Umbilical cord (tissue), 2 donors: ENCODE data around the gene CYSRT1. TPM values are rescaled to one million over a fixed set of nuclear protein-coding genes. Genes with fewer than 3 reads are reported as not detected.
"Not testable (repeated sequence)": the region's sequence is repeated elsewhere in the genome, so short reads cannot be mapped to it uniquely, and the experiment has no call there.

ENCODE experiments used
- DNase-seq: peaks from one replicate; pipeline ENCODE4 v3.0.0-alpha.2; 2015; ENCODE audit warnings: low spot score
- total RNA-seq: library from RNA; depleted of rRNA; stranded (reverse); fragments of >200 nt; gene quantifications from one replicate; pipeline ENCODE4 v1.2.3, GENCODE V29; 2014; ENCODE audit warnings: low replicate concordance; ENCODE audit not compliant: insufficient read depth

The CYSRT1 gene
- total RNA-seq, 1 donor from 2014 or later, result 0.96 TPM

DNA sequence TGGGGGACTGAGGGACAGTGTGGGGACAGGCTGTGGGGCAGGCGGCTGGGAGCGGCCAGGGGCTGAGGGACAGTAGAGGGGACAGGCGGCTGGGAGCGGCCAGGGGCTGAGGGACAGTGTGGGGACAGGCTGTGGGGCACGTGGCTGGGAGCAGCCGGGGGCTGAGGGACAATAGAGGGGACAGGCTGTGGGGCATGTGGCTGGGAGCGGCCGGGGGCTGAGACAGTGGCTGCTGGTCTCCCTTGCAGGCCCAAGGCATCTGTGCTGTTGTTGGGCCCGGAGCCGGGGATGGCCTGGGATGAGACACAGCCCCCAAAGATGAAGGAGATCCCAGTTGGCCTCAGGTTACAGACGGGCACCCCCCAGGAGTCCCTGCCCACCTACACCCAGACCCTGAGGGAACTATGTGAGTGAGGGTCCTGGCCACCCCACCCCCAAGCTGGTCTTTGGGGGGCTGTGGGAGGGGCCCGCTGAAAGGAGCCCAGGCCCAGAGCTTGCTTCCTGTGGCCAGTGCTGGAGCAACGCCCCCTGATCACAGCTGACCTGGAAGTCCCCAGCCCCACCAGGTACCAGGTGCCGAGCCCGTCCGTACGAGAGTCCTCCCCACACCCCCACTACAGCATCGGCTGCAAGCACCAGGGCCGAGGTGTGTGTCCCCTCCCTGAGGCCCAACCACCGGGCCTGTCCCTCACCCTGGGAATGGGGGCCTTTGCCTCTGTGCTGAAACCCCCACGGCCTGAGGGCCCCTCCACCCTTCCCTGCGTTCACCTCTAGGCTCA is 26.7 kb downstream of the CYSRT1 start:
- no peak for DNase-seq

DNA sequence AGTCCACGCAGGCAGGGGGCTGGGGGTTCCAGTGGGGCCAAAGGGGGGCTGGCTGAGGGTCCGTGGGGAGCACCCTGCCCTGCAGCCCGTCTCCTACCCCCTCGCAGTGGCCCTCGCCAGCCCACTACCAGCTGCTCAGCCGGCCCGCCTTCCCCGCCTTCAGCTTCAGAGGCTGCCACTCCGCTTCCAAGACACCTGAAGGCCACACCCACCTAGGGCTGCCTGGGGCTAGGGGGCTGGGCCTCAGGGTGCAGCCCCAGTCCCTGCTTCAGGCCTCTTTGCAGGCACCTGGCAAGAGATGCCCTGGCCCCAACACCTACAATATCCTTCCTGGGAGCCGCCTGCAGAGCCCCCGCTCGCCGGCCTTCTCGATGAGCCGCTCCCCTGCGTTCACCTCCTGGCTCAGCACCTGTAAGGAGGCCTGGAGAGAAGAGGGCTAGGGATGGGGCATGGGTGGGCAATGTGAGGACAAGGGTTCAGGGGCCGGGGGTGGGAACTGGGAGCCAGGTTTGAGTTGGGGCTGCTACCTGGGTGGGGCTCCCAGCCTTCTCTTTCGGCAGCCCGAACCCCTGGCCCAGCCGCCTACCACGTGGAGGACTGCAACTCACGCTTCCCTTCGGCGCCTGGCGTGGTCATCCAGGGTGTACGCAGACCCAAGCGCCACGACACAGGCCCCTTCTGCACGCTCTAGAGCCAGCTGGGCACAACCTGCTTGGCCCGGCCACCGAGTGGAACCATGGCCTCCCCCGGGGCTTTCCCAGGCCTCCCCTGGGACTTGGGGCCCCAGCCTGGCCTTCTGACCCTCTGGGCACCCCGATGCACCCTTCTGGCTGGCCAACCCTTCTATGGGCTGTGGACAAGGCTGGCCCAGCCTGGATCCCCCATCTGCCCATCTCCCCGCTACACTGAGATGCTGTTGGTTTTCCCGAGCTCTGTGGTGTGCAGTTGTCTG is 27.9 kb downstream of the CYSRT1 start:
- DNase-seq, result no peak

DNA sequence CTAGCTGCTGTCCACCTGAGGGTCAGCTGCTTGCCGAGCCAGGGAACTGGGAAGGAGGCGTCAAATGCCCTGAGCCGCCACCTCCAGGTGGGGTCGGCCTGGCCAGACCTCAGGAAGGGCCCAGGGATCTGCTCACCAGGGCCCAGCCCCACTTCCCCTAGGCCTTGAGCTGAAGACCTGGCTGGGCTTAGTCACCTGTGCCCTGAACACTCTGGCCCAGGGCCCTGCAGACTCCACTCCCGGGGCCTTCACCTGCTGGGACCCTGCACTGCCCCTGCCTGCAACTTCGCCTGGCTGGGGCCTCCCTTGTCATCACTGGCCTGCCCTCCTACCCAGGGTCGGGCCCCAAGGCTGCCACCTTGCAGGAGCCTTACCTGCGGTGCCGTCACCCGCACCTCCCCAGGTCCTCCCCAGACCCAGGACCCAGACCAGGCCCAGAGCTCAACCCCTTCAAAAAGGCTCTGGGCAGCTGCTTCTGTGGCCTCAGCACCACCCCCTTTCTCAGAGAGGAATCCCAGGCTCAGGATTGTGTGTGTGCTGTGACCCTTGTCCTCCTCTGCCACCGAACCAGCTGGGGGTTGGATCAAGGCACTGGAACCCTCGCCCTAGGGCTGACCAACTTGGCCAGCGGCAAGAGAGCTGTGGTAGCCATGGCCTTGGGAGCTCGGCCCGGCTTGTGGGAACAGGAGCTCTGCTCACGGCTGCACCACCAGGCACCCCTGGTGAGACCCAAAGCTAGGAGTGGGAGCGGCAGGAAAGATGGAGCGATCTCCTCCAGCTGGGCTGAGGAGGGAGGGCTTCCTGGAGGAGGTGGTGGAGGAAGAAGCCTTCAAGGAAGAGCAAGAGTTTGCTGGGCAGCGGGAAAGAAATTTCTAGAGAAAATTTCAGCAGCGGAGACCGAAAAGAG is 29.0 kb downstream of the CYSRT1 start:
- no peak for DNase-seq

DNA sequence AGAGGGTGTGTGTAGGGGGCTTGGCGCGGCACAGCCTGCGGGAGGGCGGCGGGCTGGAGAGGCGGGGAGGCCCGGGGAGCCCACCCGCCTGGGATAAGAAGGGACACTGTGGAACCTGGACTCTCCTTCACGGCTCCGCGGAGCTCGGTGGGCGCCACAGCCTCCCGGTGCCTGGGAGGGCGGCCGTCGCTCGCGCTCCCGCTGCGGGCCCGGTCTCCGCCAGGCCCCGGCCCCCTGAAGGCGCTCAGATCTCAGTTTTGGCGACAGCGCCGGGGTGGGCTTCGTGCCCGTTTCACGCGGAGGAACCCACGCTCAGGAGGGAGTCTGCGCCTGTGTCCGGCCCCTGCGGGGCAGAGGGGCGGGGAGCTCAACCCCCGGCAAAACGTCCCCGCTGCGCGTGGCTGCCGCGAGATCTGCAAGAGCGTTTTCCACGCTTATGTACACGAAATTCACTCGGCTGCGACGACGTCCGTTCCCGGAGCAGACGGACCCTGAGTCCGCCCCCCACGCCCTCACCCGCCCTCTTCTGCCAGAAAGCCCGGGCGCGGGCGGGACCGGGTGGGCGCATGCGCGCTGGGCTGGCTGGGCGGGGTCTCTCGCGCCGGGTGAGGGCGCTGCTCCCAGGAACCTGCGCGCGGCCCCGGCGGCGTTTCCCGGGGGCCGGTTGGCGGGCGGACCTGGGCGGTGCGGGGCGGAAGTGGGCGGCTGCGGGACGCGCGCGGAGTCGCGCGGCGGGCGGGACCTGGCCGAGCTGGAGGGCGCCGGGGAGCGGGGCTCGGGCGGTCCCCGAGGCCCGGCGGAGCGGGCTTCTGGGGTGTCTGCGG is 29.9 kb downstream of the CYSRT1 start, which contains the start of gene NELFB:
TSS of gene NELFB (plus strand) at position 704 of the 824 bp plus-strand sequence.
- peak; percentile 93 for DNase-seq

DNA sequence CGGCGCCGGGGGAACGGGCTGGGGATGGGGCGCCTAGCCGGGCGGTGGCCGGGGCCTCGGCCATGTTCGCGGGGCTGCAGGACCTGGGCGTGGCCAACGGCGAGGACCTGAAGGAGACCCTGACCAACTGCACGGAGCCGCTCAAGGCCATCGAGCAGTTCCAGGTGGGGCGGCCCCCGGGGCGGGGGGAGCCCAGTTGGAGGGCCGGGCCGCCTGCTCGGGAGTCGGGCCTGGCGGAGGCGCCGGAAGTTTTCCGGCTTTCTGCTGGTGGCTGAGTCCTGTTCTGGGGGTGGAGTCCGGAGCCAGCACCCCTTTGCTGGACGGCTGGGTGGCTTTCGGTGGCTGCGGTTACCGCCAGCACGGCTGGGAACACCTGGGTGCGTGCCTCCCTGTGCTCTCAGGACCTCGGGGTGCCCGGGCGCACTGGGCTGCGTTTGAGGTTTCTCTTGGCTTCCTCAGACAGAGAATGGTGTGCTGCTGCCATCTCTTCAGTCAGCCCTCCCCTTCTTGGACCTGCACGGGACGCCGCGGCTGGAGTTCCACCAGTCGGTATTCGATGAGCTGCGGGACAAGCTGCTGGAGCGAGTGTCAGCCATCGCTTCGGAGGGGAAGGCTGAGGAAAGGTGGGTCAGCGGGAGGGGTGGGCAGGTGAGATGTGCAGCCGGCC is 30.6 kb downstream of the CYSRT1 start:
- no peak for DNase-seq

DNA sequence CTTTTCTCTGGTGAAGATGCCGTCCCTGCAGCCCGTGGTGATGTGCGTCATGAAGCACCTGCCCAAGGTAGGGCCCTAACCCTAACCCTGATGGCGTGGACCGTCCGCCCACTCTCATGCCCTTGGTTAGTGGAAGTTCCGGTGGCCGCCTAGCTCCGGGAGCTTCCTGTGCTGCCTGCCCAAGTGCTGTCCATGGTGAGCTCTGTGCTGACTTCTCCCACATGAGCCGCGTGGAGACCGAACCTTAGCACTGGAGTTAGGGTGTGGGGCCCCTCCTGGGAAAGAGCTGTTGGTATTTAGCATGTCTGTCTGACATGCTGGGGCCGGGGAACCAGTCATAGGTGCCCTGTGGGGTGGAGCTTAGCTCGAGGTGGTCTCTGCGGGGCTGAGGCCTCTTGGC is 31.4 kb downstream of the CYSRT1 start:
- DNase-seq, result no peak

DNA sequence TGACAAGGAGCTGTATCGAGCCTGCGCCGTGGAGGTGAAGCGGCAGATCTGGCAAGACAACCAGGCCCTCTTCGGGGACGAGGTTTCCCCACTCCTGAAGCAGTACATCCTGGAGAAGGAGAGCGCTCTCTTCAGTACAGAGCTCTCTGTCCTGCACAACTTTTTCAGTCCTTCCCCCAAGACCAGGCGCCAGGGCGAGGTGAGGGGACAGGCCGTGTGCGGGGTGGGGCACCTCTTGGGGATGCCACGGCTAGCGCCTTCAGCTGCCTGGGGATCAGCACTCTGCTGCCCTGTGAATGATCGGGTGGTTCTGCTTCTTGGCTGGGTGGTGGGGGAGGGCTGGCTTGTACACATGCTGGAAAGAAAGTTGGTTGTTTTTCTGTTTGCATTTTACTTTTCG is 31.9 kb downstream of the CYSRT1 start:
- no peak for DNase-seq

DNA sequence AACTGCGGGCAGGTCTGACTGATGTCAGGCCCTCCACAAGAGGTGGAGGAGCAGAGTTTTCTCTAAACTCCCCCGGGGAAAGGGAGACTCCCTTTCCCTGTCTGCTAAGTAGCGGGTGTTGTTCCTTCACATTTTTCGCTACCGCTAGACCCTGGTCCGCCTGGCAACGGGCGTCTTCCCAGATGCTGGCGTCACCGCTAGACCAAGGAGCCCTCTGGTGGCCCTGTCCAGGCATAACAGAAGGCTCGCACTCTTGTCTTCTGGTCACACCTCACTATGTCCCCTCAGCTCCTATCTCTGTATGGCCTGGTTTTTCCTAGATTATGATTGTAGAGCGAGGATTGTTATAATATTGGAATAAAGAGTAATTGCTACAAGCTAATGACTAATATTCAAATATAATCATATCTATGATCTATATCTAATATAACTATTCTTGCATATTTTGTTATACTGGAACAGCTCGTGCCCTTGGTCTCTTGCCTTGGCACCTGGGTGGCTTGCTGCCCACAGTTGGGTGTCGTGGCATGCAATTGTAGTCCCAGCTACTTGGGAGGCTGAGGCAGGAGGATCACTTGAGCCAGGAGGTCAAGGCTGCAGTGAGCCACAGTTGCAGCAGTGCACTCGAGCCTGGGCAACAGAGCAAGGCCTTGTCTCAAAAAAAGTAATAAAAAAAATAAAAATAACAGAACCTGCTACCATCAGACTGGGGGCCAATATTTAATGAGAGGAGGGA is 37.4 kb downstream of the CYSRT1 start:
- DNase-seq, result not testable (repeated sequence)

DNA sequence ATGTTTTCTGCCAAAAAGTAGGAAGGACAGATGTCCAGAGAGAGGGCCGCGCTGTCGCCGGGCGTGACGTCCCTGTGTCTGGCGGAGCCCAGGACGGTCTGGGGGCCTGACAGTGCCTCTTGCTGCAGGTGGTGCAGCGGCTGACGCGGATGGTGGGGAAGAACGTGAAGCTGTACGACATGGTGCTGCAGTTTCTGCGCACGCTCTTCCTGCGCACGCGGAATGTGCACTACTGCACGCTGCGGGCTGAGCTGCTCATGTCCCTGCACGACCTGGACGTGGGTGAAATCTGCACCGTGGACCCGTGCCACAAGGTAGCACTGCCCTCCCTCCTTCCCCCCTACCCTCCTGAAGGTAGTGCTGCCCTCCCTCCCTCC is 37.9 kb downstream of the CYSRT1 start:
- no peak for DNase-seq

DNA sequence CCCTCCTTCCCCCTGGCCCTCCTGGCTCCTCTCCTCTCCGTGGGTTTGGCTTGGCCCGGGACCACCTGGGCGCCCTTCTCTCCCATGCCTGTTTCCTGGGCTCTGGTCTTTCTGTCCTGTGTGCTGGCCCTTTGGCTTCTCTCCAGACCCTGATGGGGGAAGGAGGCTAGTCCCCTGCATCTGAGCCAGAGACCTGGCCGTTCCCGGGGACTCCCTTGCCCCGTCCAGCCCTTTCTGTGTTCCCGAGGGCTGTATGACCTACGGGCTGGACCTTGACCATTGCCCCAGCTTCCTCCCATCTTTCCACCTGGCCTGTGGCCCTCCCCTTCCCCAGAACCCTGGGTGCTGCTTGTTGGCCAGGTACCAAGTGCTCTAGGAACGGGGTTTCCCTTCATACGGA is 38.5 kb downstream of the CYSRT1 start:
- DNase-seq, result no peak

DNA sequence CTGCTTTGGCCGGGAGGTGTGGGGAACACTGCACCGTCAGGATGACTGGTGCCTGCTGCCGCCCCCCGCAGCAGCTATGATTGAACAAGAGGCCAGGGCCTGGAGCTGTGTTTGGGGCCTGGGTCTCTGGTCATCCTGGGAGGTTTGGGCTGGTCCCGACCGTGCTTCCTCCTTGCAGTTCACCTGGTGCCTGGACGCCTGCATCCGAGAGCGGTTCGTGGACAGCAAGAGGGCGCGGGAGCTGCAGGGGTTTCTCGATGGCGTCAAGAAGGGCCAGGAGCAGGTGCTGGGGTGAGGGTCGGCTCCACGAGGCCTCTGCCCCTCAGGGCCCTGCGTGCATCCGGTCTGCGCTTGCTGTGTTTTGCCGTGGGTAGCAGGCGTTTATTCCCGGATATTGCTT is 39.1 kb downstream of the CYSRT1 start:
- DNase-seq, result no peak

DNA sequence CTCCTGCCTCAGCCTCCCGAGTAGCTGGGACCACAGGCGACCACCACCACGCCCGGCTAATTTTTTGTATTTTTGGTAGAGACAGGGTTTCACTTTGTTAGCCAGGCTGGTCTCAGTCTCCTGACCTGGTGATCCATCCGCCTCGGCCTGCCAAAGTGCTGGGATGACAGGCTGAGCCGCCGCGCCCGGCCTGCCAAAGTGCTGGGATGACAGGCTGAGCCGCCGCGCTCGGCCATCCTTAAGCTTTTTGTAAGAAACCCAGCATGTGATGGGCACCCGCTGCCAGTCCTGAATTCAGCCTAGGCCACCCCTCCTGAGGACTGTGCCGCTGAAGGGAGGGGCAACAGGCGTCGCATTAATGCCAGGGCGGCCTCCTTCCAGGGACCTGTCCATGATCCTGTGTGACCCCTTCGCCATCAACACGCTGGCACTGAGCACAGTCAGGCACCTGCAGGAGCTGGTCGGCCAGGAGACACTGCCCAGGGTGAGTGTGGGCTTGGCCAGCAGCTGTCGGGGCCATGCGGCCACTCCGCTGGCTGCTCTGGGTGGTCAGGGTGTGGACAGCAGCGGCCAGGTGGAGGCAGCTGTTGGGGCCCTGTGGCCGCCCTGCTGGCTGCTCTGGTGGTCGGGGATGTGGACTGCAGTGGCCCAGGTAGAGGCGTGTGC is 40.7 kb downstream of the CYSRT1 start:
- no peak for DNase-seq

DNA sequence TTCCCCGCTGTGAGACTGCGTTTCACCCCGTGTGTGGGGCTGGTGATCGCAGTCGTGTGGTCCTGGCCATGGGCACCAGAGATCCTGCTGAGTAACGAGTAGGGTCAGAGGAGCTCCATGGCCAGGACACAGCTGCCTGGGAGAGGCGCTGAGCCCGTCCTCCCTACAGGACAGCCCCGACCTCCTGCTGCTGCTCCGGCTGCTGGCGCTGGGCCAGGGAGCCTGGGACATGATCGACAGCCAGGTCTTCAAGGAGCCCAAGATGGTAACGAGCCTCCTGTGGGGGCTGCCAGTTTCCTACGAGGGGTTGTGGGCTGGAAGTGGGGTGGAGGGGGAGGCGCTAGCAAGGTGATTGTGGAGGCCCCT is 41.2 kb downstream of the CYSRT1 start:
- no peak for DNase-seq

DNA sequence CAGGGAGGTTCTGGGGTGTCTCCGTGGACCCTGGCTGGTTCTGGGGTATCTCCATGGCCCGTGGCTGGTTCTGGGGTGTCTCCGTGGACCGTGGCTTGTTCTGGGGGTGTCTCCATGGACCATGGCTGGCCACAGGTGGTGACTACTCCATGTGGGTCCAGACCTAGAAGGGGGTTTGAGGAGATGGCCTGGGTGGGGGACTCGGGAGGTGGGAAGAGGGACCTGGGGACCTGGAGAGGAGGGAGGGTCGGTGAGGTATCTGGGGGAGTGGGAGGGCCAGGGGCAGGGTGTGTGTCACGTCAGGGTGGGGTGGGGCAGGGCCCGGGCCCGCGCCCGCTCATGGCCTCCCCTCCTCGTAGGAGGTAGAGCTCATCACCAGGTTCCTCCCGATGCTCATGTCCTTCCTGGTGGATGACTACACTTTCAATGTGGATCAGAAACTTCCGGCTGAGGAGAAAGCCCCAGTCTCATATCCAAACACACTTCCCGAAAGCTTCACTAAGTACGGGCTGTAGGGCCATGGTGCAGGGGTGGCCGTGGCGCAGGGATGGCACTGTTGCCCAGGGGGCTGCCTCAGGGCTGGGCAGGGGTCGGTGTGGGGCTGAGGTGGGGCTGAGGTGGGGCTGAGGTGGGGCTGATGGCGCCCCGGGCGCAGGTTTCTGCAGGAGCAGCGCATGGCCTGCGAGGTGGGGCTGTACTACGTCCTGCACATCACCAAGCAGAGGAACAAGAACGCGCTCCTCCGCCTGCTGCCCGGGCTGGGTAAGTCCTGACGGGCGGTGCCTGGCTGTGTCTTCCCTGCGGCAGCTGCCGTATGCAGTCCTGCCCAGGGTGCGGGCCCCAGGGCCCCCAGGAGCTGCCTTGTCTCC is 41.8 kb downstream of the CYSRT1 start:
- no peak for DNase-seq

DNA sequence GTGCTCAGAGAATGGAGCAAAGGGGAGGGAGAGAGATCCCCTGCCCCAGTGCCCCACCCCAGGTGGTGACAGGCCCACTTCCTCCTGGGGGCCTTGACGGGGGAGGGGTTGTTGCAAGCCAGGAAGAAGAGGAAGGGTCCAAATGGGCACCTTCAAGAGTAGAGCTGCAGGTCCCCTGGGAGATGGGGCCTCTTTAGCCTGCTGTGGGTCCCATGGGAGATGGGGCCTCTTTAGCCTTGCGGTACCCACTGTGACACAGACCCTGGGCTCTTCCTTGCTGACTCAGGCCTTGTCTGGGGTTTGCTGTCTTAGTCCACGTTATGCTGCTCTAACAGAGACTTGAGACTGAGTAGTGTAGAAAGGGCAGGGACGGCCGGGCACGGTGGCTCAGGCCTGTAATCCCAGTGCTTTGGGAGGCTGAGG is 43.0 kb downstream of the CYSRT1 start:
- DNase-seq, result no peak

DNA sequence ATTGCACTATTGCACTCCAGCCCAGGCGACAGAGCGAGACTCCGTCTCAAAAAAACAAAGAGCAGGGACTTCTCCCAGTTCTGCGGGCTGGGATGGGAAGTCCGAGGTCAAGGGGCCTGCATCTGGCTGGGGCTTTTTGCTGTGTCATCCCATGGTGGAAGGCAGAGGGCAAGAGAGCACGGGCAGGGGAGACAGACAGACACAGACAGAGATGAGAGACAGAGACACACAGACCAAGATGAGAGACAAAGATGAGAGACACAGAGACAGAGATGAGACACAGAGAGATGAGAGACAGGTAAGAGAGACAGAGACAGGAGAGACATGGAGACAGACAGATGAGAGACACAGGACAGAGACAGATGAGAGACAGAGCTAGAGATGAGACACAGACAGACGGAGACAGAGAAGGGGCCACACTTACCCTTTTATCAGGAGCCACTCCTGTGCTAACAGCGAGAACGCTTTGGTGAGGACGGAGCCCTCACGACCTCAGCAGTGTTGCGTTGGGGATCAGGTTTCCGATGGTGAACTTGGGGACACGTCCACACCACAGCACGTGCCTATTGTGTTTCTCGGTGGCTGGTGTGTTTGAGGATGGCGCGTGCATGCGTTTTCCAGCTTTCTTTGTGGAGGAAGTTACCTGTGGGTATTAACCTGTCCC is 43.7 kb downstream of the CYSRT1 start:
- no peak for DNase-seq

DNA sequence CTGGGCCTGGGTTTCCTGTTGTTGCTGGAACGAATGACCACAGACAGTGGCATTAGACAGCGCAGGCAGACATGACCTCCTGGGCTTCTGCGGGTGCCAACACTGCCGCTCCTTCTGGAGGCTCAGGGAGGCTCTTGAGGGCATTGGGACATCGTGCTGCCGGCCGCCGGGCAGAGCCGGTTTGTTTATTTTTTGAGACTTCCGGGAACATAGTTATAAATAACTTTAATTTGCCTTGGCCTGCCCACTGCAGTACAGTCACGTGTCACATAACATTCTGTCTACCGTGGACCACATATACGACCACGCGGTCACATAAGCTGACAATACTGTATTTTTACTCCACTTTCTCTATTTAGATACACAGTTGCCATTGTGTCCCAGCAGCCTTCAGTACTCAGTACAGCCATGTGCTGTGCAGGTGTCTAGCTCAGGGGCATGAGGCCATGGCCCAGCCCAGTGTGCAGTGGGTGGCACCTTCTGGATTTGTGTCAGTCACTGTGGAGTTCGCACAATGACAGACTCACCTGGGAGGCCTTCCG is 44.3 kb downstream of the CYSRT1 start:
- DNase-seq, result no peak
